K562 (cell line): ENCODE results near the gene ADPRHL1. TPM values are rescaled to one million over a fixed set of nuclear protein-coding genes. Genes with fewer than 3 reads are reported as not detected.

Source experiments
- ARHGAP35 ChIP-seq: fragments of 450-650 bp; IDR thresholded peaks from 2 replicates; pipeline ENCODE4 v1.6.1; 2018; ENCODE audit not compliant: partially characterized antibody
- C11orf30 ChIP-seq: fragments of 450-650 bp; IDR thresholded peaks from 2 replicates; pipeline ENCODE4 v1.6.1; 2016; ENCODE audit warnings: low read depth, mild to moderate bottlenecking
- ESRRB ChIP-seq: fragments of 250-450 bp; sonication (Bioruptor Pico); IDR thresholded peaks from 2 replicates; pipeline ENCODE4 v1.5.0; 2020; ENCODE audit warnings: mild to moderate bottlenecking, moderate library complexity, borderline replicate concordance
- FIP1L1 ChIP-seq: fragments of 200-400 bp; formaldehyde crosslinking; IDR thresholded peaks from 2 replicates; pipeline ENCODE4 v1.6.1; 2018; ENCODE audit warnings: mild to moderate bottlenecking, low read depth, low read length; ENCODE audit not compliant: poor library complexity, severe bottlenecking
- HDAC8 ChIP-seq: fragments of 450-650 bp; IDR thresholded peaks from 2 replicates; pipeline ENCODE4 v1.6.1; 2016; ENCODE audit warnings: mild to moderate bottlenecking, missing genetic modification characterization, moderate library complexity, missing compliant biosample characterization
- KLF6 ChIP-seq: fragments of 250-450 bp; sonication (Bioruptor Pico); IDR thresholded peaks from 2 replicates; pipeline ENCODE4 v1.4.0; 2020; ENCODE audit warnings: mild to moderate bottlenecking, moderate library complexity, borderline replicate concordance
- PHB ChIP-seq: fragments of 250-450 bp; sonication (Bioruptor Pico); IDR thresholded peaks from 2 replicates; pipeline ENCODE4 v1.5.0; 2021
- POLR3G ChIP-seq: IDR thresholded peaks from 2 replicates; pipeline ENCODE4 v1.6.1; 2011; ENCODE audit not compliant: insufficient read length, insufficient replicate concordance; ENCODE audit errors: extremely low read depth
- RB1 ChIP-seq: fragments of 450-650 bp; IDR thresholded peaks from 2 replicates; pipeline ENCODE4 v1.6.1; 2017; ENCODE audit warnings: low read depth, mild to moderate bottlenecking
- RBM22 ChIP-seq: fragments of 200-400 bp; formaldehyde crosslinking; IDR thresholded peaks from 2 replicates; pipeline ENCODE4 v1.6.1; 2018; ENCODE audit warnings: low read length, low read depth; ENCODE audit not compliant: poor library complexity, severe bottlenecking
- SETDB1 ChIP-seq: IDR thresholded peaks from one replicate; pipeline ENCODE4 v1.6.1; 2012; ENCODE audit warnings: low read length, control low read depth, inconsistent platforms
- SNIP1 ChIP-seq: fragments of 450-650 bp; IDR thresholded peaks from 2 replicates; pipeline ENCODE4 v1.7.1; 2017; ENCODE audit warnings: low read depth, mild to moderate bottlenecking
- SRSF9 ChIP-seq: fragments of 200-400 bp; formaldehyde crosslinking; IDR thresholded peaks from 2 replicates; pipeline ENCODE4 v1.6.1; 2017; ENCODE audit warnings: low read depth, low read length, borderline replicate concordance
- ZBTB40 ChIP-seq, 2 experiments: fragments of 450-650 bp in 1 of 2; sonication (generic) in 1 of 2; formaldehyde crosslinking in 1 of 2; IDR thresholded peaks; 2 replicates each; pipeline versions ENCODE4 v1.7.1 to v1.9.0; 2016 to 2022; ENCODE audit warnings: inconsistent platforms in 1 of 2, mild to moderate bottlenecking in 1 of 2, missing genetic modification reagents in 1 of 2
- ZBTB5 ChIP-seq: fragments of 450-650 bp; IDR thresholded peaks from 2 replicates; pipeline ENCODE4 v1.6.1; 2017; ENCODE audit warnings: antibody characterized with exemption
- ZNF507 ChIP-seq: conservative IDR thresholded peaks from 2 replicates; pipeline ENCODE4 v1.6.1; 2017; ENCODE audit warnings: missing genetic modification characterization, missing compliant biosample characterization
- ZNF77 ChIP-seq: fragments of 250-450 bp; sonication (Bioruptor Pico); IDR thresholded peaks from 2 replicates; pipeline ENCODE4 v1.5.0; 2020
- polyA plus RNA-seq, 8 experiments: library from polyadenylated mRNA; depleted of rRNA in 4 of 8; stranded (reverse) in 5 of 8; unstranded in 3 of 8; fragments of >200 nt; fragmentation: Nextera tagmentation in 2 of 8; fragmentation: Illumina TruSeq in 1 of 8; extraction: Ambion mirVana in 2 of 8; extraction: Trizol in 1 of 8; gene quantifications; 2 replicates each; pipeline versions ENCODE4 v1.2.1 to v1.2.3, GENCODE V29; 2011 to 2014; ENCODE audit warnings: inconsistent platforms in 1 of 8, missing spikeins in 1 of 8
- total RNA-seq, 7 experiments: library from RNA; depleted of rRNA in 6 of 7; stranded (reverse); fragments of >200 nt in 6 of 7; fragmentation: Illumina TruSeq in 2 of 7; extraction: Trizol in 2 of 7; gene quantifications; 2 replicates each; pipeline versions ENCODE4 v1.2.1 to v1.2.3, GENCODE V29; 2011 to 2021; ENCODE audit warnings: low replicate concordance in 1 of 7

Gene ADPRHL1
- total and polyA plus RNA-seq, 9 of the 15 experiments (the other 6 are each of a cell fraction or from before 2014, with no cell fraction given), result 0.06 to 0.76 (median 0.37) TPM; not detected in 1

GRCh38 chr13:113490496-113491417 lies 37.5 kb upstream of the ADPRHL1 start, which contains the start of gene DCUN1D2 (continued):
- 0 out of 2 replicates have a peak, but pooled peaks have one; percentile 25 for TF ChIP-seq ZBTB40 (IDR thresholded peaks at IDR 0.05)
- no peak for TF ChIP-seq ZBTB40 (CRISPR knock-in tag; IDR thresholded peaks at IDR 0.05)
- TF ChIP-seq ZNF507 (tag), result no peak
- no peak for TF ChIP-seq SRSF9
- TF ChIP-seq HDAC8 (tag), result no peak
- no peak for TF ChIP-seq RBM22
- no peak for TF ChIP-seq SETDB1
- 0 out of 2 replicates have a peak, but pooled peaks have one; percentile 44 for TF ChIP-seq SNIP1
- TF ChIP-seq ZBTB5, result no peak
- TF ChIP-seq PHB, result no peak
- no peak for TF ChIP-seq C11orf30
- no peak for TF ChIP-seq KLF6 (CRISPR knock-in tag)
- peak; percentile 81 for TF ChIP-seq RB1
- TF ChIP-seq POLR3G, result no peak
- TF ChIP-seq ESRRB (CRISPR knock-in tag), result no peak
- TF ChIP-seq ARHGAP35, result no peak
- no peak for TF ChIP-seq ZNF77 (CRISPR knock-in tag)
- TF ChIP-seq FIP1L1, result peak; percentile 70
